Prostate gland (tissue), 2 donors: ENCODE data around the gene PSME2. TPM values are rescaled to one million over a fixed set of nuclear protein-coding genes. Genes with fewer than 3 reads are reported as not detected.
A peak's percentile ranks its signal among the peaks of the same experiment; 100 is the strongest.

Experiments used
- DNase-seq: peaks from one replicate; pipeline ENCODE4 v3.0.0-alpha.2; 2019; ENCODE audit warnings: low spot score
- H3K27ac ChIP-seq, 2 donors: fragments of 200-600 bp; sonication (generic); 2 replicates each; pipeline ENCODE4 v1.5.1; 2017 to 2019
- H3K27me3 ChIP-seq: fragments of 200-600 bp; sonication (generic); replicated peaks from 2 replicates; pipeline ENCODE4 v1.5.1; 2019; ENCODE audit not compliant: insufficient read depth
- H3K36me3 ChIP-seq, 2 donors: fragments of 200-600 bp; sonication (generic); 1 replicate in 1 of 2; 2 replicates in 1 of 2; pipeline versions ENCODE4 v1.5.1 to v1.8.1; 2017 to 2019
- H3K4me1 ChIP-seq: fragments of 200-600 bp; sonication (generic); replicated peaks from 2 replicates; pipeline ENCODE4 v1.5.1; 2019
- H3K4me3 ChIP-seq, 2 donors: fragments of 200-600 bp; sonication (generic); 2 replicates each; pipeline ENCODE4 v1.5.1; 2017 to 2019
- H3K9me3 ChIP-seq: fragments of 200-600 bp; sonication (generic); 2 replicates; pipeline ENCODE4 v1.5.1; 2017
- POLR2A ChIP-seq: fragments of 450-650 bp; IDR thresholded peaks from one replicate; pipeline ENCODE4 v1.6.1; 2016; ENCODE audit warnings: antibody characterized with exemption, mild to moderate bottlenecking
- POLR2AphosphoS5 ChIP-seq: sonication (generic); formaldehyde crosslinking; IDR thresholded peaks from one replicate; pipeline ENCODE4 v1.6.1; 2017; ENCODE audit warnings: antibody characterized with exemption
- WGBS: methylation state at CpG from one replicate; pipeline ENCODE4 v1.1.5; 2018; 5-methylcytosine and 5-hydroxymethylcytosine counted together
- intact Hi-C: fragments of 100-400 bp; cut with DNase I; formaldehyde crosslinking; loops from one replicate; pipeline ENCODE4 v1.14.2; 2022
- total RNA-seq, 2 donors: library from RNA; depleted of rRNA; stranded (reverse); fragments of >200 nt; gene quantifications; one replicate each; pipeline ENCODE4 v1.1.0, GENCODE V29; 2016
- TF ChIP-seq, protein P1 (sequence below), 4 experiments: fragments of 200-600 bp in 2 of 4; fragments of 450-650 bp in 2 of 4; sonication (generic) in 2 of 4; IDR thresholded peaks; 1 replicate in 3 of 4; 2 replicates in 1 of 4; pipeline ENCODE4 v1.5.1; 2016 to 2019; ENCODE audit warnings: antibody characterized with exemption in 4 of 4, mild to moderate bottlenecking in 2 of 4, moderate library complexity in 2 of 4

PSME2 gene
- total RNA-seq, 2 donors from 2014 or later: 34.5 to 89.3 TPM

DNA sequence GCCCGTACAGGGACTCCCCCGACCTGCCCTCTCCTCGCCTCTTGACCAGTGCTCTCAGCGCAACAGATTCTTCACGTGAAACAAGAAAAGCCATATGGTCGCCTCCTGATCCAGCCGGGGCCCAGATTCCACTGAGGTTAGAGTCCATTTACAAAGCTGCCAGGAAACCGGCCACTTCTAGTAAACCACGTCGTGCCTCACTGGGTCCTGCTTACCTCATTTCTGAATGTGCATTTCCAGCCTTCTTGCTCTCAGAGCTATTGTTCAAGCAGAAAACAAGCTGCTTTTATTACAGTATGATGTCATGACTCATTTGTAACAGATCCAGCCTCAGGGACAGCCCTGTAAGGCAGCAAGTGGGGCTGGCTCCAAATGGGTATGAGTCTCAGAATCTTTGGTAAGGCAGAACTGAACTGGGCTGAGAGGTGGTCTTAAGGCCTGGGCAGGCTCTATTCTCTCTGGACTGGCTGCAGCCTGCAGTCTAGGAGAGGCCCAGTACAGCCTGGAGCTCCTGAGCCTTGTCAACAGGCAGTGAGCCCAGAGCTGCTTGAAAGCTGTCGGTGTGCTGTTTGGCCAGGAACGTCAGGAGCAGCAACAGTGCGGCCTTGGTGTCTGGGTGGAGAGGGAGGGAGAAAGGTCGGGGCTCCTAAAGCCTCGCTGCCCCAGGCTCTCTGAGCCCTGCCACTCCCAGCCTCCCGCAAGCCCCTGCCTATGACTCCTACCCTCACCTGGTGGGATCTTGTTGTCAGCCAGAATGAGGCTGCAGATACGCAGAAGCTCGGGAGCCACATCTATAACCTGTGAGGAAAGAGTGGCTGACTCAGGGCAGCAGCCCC is 33.8 kb upstream of the PSME2 start:
- TF ChIP-seq POLR2AphosphoS5 (peak; percentile 68), POLR2A (no peak)
- WGBS: 63% methylated on average over 18 of the region's 18 CpGs
- intact Hi-C loops: no loop called here
- no peaks in the 10 kb centered on the region for H3K27me3 ChIP-seq
- no peak overlapping the region for H3K4me3 ChIP-seq
- H3K36me3 ChIP-seq: peaks cover 0 to 13% of the 10 kb centered on the region in 2 donors
- H3K9me3 ChIP-seq: no peaks in the 10 kb centered on the region
- H3K27ac ChIP-seq: peak overlapping the region; percentile 34 to 77
- DNase-seq: no peak
- H3K4me1 ChIP-seq: peaks cover 3% of the 10 kb centered on the region

DNA sequence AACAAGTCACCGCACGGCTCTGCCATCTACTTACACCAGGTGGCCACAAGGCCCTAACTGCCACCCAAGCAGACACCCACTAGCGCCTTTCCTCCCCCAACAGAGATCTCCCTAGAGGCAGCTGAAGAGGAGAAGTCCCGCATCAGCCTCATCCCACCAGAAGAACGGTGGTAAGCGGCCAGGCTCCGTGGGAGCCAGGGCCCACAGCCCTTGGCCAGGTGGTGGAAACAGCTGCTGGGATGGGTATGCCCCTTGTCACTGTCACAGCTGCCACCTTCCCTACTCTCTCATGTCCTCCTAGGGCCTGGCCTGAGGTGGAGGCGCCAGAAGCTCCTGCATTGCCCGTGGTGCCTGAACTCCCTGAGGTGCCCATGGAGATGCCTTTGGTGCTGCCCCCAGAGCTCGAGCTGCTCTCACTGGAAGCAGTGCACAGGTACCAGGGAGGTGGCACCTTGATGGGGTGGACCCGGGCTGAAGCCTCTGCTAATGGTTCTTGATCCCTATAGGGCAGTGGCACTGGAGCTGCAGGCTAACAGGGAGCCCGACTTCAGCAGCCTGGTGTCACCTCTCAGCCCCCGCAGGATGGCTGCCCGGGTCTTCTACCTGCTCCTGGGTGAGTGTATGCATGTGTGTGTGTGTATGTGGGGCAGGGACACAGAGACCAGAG is 33.0 kb upstream of the PSME2 start:
- H3K27ac ChIP-seq: peak overlapping the region; percentile 34 to 77
- intact Hi-C loops: no loop called here
- H3K9me3 ChIP-seq: no peaks in the 10 kb centered on the region
- H3K27me3 ChIP-seq: no peaks in the 10 kb centered on the region
- peaks cover 0 to 8% of the 10 kb centered on the region in 2 donors for H3K36me3 ChIP-seq
- H3K4me1 ChIP-seq: peaks cover 3% of the 10 kb centered on the region
- DNase-seq: no peak
- WGBS: 83% methylated on average over 12 of the region's 14 CpGs
- H3K4me3 ChIP-seq: no peak overlapping the region
- TF ChIP-seq POLR2A: no peak
- TF ChIP-seq, protein P1, sequence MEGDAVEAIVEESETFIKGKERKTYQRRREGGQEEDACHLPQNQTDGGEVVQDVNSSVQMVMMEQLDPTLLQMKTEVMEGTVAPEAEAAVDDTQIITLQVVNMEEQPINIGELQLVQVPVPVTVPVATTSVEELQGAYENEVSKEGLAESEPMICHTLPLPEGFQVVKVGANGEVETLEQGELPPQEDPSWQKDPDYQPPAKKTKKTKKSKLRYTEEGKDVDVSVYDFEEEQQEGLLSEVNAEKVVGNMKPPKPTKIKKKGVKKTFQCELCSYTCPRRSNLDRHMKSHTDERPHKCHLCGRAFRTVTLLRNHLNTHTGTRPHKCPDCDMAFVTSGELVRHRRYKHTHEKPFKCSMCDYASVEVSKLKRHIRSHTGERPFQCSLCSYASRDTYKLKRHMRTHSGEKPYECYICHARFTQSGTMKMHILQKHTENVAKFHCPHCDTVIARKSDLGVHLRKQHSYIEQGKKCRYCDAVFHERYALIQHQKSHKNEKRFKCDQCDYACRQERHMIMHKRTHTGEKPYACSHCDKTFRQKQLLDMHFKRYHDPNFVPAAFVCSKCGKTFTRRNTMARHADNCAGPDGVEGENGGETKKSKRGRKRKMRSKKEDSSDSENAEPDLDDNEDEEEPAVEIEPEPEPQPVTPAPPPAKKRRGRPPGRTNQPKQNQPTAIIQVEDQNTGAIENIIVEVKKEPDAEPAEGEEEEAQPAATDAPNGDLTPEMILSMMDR (IDR thresholded peaks at IDR 0.05): no peak
- no peak for TF ChIP-seq POLR2AphosphoS5

DNA sequence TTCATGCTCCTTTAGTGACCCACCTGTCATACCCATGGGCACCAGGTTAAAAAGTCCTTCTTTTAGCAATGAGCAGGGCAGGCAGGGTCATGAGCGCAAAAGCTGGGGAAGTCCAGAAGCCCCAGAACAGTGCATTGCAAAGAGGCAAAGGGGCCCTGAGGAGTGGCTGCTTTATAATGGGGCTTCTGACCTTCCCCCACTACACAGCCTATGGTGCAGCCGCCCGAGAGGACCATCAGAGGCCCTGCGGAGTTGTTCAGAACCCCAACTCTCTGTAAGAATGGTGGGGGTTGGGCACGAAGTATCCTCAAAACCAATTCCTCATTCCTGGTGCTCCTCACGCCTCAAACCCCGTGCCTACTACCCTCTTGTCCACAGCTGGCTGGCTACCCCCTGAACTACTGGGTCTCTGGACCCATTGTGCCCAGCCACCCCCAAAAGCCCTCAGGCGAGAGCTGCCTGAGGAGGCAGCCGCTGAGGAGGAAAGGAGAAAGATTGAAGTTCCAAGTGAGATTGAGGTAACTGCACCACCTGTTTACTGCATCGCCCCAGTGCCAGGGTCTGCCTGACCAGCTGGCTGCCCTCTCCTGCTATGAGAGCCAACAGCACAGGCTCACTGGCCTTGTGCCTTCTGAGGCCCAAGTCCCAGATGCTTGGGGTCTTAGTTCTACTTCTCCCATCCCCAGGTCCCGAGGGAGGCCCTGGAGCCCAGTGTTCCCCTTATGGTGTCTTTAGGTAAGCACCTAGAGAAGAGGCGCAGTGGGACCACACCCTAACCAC is 32.2 kb upstream of the PSME2 start:
- intact Hi-C loops: no loop called here
- Histone ChIP-seq H3K36me3 (no peaks in the 10 kb centered on the region), H3K27ac (no peak overlapping the region)

DNA sequence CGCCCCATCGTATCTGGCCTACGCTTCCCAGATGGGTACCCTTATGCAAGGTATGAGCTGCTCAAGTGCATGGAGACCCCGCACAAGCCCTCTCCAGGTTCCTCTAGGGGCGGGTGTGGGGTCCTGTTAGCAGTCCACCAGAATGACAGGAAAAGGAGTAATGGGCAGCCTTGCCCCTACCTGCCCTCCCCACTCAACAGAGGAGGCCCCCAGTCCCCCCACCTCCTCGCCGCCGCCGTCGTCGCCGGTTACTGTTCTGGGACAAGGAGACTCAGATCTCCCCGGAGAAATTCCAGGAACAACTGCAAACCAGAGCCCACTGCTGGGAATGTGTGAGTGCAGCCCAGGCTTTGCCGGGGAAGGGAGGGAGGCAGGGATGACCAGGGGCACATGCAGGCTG is 31.5 kb upstream of the PSME2 start:
- peaks cover 3% of the 10 kb centered on the region for H3K4me1 ChIP-seq
- no peaks in the 10 kb centered on the region for H3K36me3 ChIP-seq
- no peak for DNase-seq
- no peak overlapping the region for H3K27ac ChIP-seq
- H3K27me3 ChIP-seq: no peaks in the 10 kb centered on the region
- TF ChIP-seq POLR2AphosphoS5 (no peak), POLR2A (no peak)
- TF ChIP-seq, protein P1 (IDR thresholded peaks at IDR 0.05): no peak
- WGBS: 88% methylated on average over 14 of the region's 14 CpGs
- no peaks in the 10 kb centered on the region for H3K9me3 ChIP-seq
- no peak overlapping the region for H3K4me3 ChIP-seq
- intact Hi-C loops: no loop called here

More for the DNA sequence above, 32.2 kb upstream of the PSME2 start:
- TF ChIP-seq POLR2A (no peak), POLR2AphosphoS5 (no peak)
- TF ChIP-seq, protein P1 (IDR thresholded peaks at IDR 0.05): no peak
- H3K27me3 ChIP-seq: no peaks in the 10 kb centered on the region
- peaks cover 3% of the 10 kb centered on the region for H3K4me1 ChIP-seq
- no peak overlapping the region for H3K4me3 ChIP-seq
- WGBS: 77% methylated on average over 10 of the region's 12 CpGs
- DNase-seq: no peak
- no peaks in the 10 kb centered on the region for H3K9me3 ChIP-seq
